ENCODE results near the gene LRMDA.

- no peak for TF ChIP-seq CTCF (IDR thresholded peaks at IDR 0.05; ENCODE audit: low read depth, low read length)
- TF ChIP-seq EZH2phosphoT487 (IDR thresholded peaks at IDR 0.05; ENCODE audit: low read depth) = no peak
Observed at GRCh38 chr10:76049581-76050290, 618.3 kb downstream of the LRMDA start.

All from OCI-LY3 (cell line).